ENCODE results near the gene MICAL2. TPM values are rescaled to one million over a fixed set of nuclear protein-coding genes. Genes with fewer than 3 reads are reported as not detected.

The MICAL2 gene
- total and polyA plus RNA-seq, 2 of the 8 experiments (the other 6 are each of a cell fraction or from before 2014, with no cell fraction given) = 1.3 to 4.1 TPM

GRCh38 chr11:12269446-12270214, 159.2 kb downstream of the MICAL2 start (continued):
- no peak for TF ChIP-seq SUZ12 (IDR thresholded peaks at IDR 0.05; ENCODE audit: low read length)
- no peak for TF ChIP-seq SP4 (IDR thresholded peaks at IDR 0.05; ENCODE audit: low read length)
- TF ChIP-seq TEAD4 (IDR thresholded peaks at IDR 0.05; ENCODE audit: low read depth, low read length) = no peak
- no peak for TF ChIP-seq HDAC6 (IDR thresholded peaks at IDR 0.05; ENCODE audit: low read depth, low read length)

Data from H1 (cell line).